Posterior vena cava (tissue), 2 donors: ENCODE measurements around the gene PCED1B. TPM values are rescaled to one million over a fixed set of nuclear protein-coding genes. Genes with fewer than 3 reads are reported as not detected.
"Not testable (repeated sequence)": the region's sequence is repeated elsewhere in the genome, so short reads cannot be mapped to it uniquely, and the experiment has no call there.

Source experiments
- DNase-seq: peaks from one replicate; pipeline ENCODE4 v3.0.0-alpha.2; 2020; ENCODE audit warnings: low spot score
- intact Hi-C, 2 donors: fragments of 100-400 bp; cut with DNase I; formaldehyde crosslinking; loops; one replicate each; pipeline versions ENCODE4 v1.14.1 to v1.14.2; 2022 to 2023
- long read RNA-seq, 2 donors: library from polyadenylated mRNA; unstranded; transcript quantifications; one replicate each; pipeline ENCODE4 v2.0.0, GENCODE V29; 2020 to 2021
- total RNA-seq, 2 donors: library from RNA; stranded (reverse); fragmentation: NEBNext Ultra II Directional; extraction: Animal tissue kit (Norgen Biotek cat#: 25700); gene quantifications; one replicate each; pipeline ENCODE4 v1.2.1, GENCODE V29; 2021
- donor health status: DM: yes; HTN: yes; CAD: no.
- donor health status: DM: yes; HTN: yes; CAD: no.

PCED1B gene
- 1 to 10 TPM; 5.7 to 7.2 TPM for total RNA-seq
- long read RNA-seq, donor 1, partial matches to known transcripts: 0 of 11 reads
- long read RNA-seq, donor 1, other reads (novel, unspliced or antisense): 11 of 11 reads
- long read RNA-seq, donor 2, partial matches to known transcripts: 0 of 18 reads
- long read RNA-seq, donor 2, other reads (novel, unspliced or antisense): 18 of 18 reads

- DNase-seq: peak; percentile 94
- intact Hi-C loops: no loop called here
These were observed at the start of gene PCED1B, which contains the start of gene AMIGO2 for GRCh38 chr12:47079468-47079980. PCED1B (plus strand) TSS chr12:47079621; CDS start chr12:47235064, 155,443 bp downstream. AMIGO2 (minus strand) TSS chr12:47079959; CDS start chr12:47079002, 957 bp downstream.

GRCh38 chr12:47029903-47030302 lies 49.5 kb upstream of the PCED1B start:
- DNase-seq: no peak
- intact Hi-C loops: loop anchor here in 1 of 2 donors (10.0 kb wide), 1 partner anchor 365 kb away; no protein-coding TSS in a partner anchor

- DNase-seq: no peak
- intact Hi-C loops: loop anchor here in 1 of 2 donors (10.0 kb wide), 1 partner anchor 362 kb away; no protein-coding TSS in a partner anchor
These were observed 46.8 kb upstream of the PCED1B start for GRCh38 chr12:47032644-47033043.

GRCh38 chr12:47033081-47033480 lies 46.3 kb upstream of the PCED1B start:
- no peak for DNase-seq
- intact Hi-C loops: loop anchor here in 1 of 2 donors (10.0 kb wide), 1 partner anchor 362 kb away; no protein-coding TSS in a partner anchor

- no peak for DNase-seq
- intact Hi-C loops: loop anchor here in 1 of 2 donors (10.0 kb wide), 1 partner anchor 361 kb away; no protein-coding TSS in a partner anchor
These were observed 45.4 kb upstream of the PCED1B start for GRCh38 chr12:47033789-47034555.

- intact Hi-C loops: loop anchor here in 1 of 2 donors (10.0 kb wide), 1 partner anchor 360 kb away; no protein-coding TSS in a partner anchor
- DNase-seq: no peak
These were observed 44.8 kb upstream of the PCED1B start for GRCh38 chr12:47034661-47035060.

- no peak for DNase-seq
- intact Hi-C loops: loop anchor here in 1 of 2 donors (10.0 kb wide), 1 partner anchor 359 kb away; no protein-coding TSS in a partner anchor
These were observed 43.9 kb upstream of the PCED1B start for GRCh38 chr12:47035484-47035883.

- no peak for DNase-seq
- intact Hi-C loops: loop anchor here in 1 of 2 donors (10.0 kb wide), 1 partner anchor 356 kb away; no protein-coding TSS in a partner anchor
These were observed 41.1 kb upstream of the PCED1B start for GRCh38 chr12:47038270-47038748.

GRCh38 chr12:47039079-47039478 lies 40.3 kb upstream of the PCED1B start:
- intact Hi-C loops: loop anchor here in 1 of 2 donors (10.0 kb wide), 1 partner anchor 356 kb away; no protein-coding TSS in a partner anchor
- no peak for DNase-seq

GRCh38 chr12:47039756-47040155 lies 39.7 kb upstream of the PCED1B start:
- no peak for DNase-seq
- intact Hi-C loops: loop anchor here in 1 of 2 donors (10.0 kb wide), 1 partner anchor 355 kb away; no protein-coding TSS in a partner anchor

GRCh38 chr12:47041327-47041726 lies 38.1 kb upstream of the PCED1B start:
- intact Hi-C loops: no loop called here

GRCh38 chr12:47048541-47048940 lies 30.9 kb upstream of the PCED1B start:
- no peak for DNase-seq
- intact Hi-C loops: no loop called here

More at GRCh38 chr12:47041327-47041726, 38.1 kb upstream of the PCED1B start:
- no peak for DNase-seq

- DNase-seq, intact Hi-C loops: not testable (repeated sequence)
These were observed 28.1 kb upstream of the PCED1B start for GRCh38 chr12:47051291-47051690.

- DNase-seq: no peak
- intact Hi-C loops: no loop called here
These were observed 27.1 kb upstream of the PCED1B start for GRCh38 chr12:47052274-47052673.

GRCh38 chr12:47053961-47054360 lies 25.5 kb upstream of the PCED1B start:
- intact Hi-C loops: no loop called here
- no peak for DNase-seq

GRCh38 chr12:47054659-47055058 lies 24.8 kb upstream of the PCED1B start:
- DNase-seq: no peak
- intact Hi-C loops: no loop called here

GRCh38 chr12:47055856-47056255 lies 23.6 kb upstream of the PCED1B start:
- intact Hi-C loops, DNase-seq: not testable (repeated sequence)

GRCh38 chr12:47056944-47057343 lies 22.5 kb upstream of the PCED1B start:
- DNase-seq, intact Hi-C loops: not testable (repeated sequence)

- DNase-seq, intact Hi-C loops: not testable (repeated sequence)
These were observed 20.8 kb upstream of the PCED1B start for GRCh38 chr12:47058640-47059039.
